GM12878 (cell line): ENCODE data around the gene SRBD1. TPM values are rescaled to one million over a fixed set of nuclear protein-coding genes. Genes with fewer than 3 reads are reported as not detected.
A peak's percentile ranks its signal among the peaks of the same experiment; 100 is the strongest.

Experiments used
- ATAC-seq: fragments of 200-7000 bp; cut with Tn5 transposase; 3 replicates; pipeline ENCODE4 v1.9.1; 2020; ENCODE audit warnings: mild to moderate bottlenecking, moderate library complexity
- BruUV-seq: library from RNA; stranded (reverse); fragments of 400-500 nt; replicated peaks from 2 replicates; lab custom pipeline; 2021; lab: Mats Ljungman, UMichigan
- CTCF ChIA-PET: fragments of 300-600 bp; sonication (Branson Sonifier 250); formaldehyde crosslinking; extraction: SDS; loops from one replicate; lab custom pipeline; 2021; ENCODE audit warnings: inconsistent platforms; lab: Yijun Ruan, JAX
- POLR2A ChIA-PET: fragments of 350-600 bp; formaldehyde crosslinking; extraction: SDS; loops from one replicate; lab custom pipeline; 2021; ENCODE audit warnings: inconsistent platforms; lab: Charles Lee
- RAD21 ChIA-PET: fragments of 300-600 bp; sonication (Branson Sonifier 250); formaldehyde crosslinking; loops from one replicate; lab custom pipeline; 2023; ENCODE audit warnings: antibody characterized with exemption; ENCODE audit not compliant: unreplicated experiment; lab: Charles Lee
- SMC1A ChIA-PET: fragments of 300-600 bp; sonication (Branson Sonifier 250); formaldehyde crosslinking; loops from one replicate; lab custom pipeline; 2023; ENCODE audit not compliant: unreplicated experiment, uncharacterized antibody; lab: Charles Lee
- DNase-seq: peaks from one replicate; pipeline ENCODE4 v3.0.0-alpha.2; 2011; ENCODE audit warnings: low read depth, low spot score
- FAIRE-seq: peaks from 3 replicates; lab custom pipeline; 2011; peaks lifted over from hg19 to GRCh38; lab: Jason Lieb, UNC
- H2AFZ ChIP-seq: 2 replicates; pipeline ENCODE4 v1.6.0; 2011; ENCODE audit warnings: low read depth, low read length, control low read depth; ENCODE audit not compliant: control insufficient read depth
- H3K27ac ChIP-seq: 2 replicates; pipeline ENCODE4 v1.5.1; 2011; ENCODE audit warnings: control low read depth; ENCODE audit not compliant: control insufficient read depth, insufficient read depth
- H3K27me3 ChIP-seq, 2 experiments: replicated peaks in 1 of 2; 2 replicates each; pipeline versions ENCODE4 v1.6.0 to v1.6.1; 2011; ENCODE audit warnings: low read length in 1 of 2; ENCODE audit not compliant: control insufficient read depth in 2 of 2, insufficient read depth in 2 of 2
- H3K36me3 ChIP-seq, 2 experiments: 2 replicates each; pipeline ENCODE4 v1.5.1; 2011; ENCODE audit warnings: low read length in 1 of 2; ENCODE audit not compliant: control insufficient read depth in 2 of 2, insufficient read depth in 2 of 2
- H3K4me1 ChIP-seq: 2 replicates; pipeline ENCODE4 v1.6.1; 2011; ENCODE audit warnings: mild to moderate bottlenecking, low read length, moderate library complexity, mixed read lengths; ENCODE audit not compliant: control insufficient read depth, insufficient read depth
- H3K4me2 ChIP-seq: 2 replicates; pipeline ENCODE4 v1.6.0; 2011; ENCODE audit warnings: control low read depth; ENCODE audit not compliant: control insufficient read depth, insufficient read depth
- H3K4me3 ChIP-seq: fragments of 200-600 bp; sonication (generic); 2 replicates; pipeline ENCODE4 v1.5.1; 2016
- H3K79me2 ChIP-seq: 2 replicates; pipeline ENCODE4 v1.6.0; 2011; ENCODE audit warnings: low read length; ENCODE audit not compliant: control insufficient read depth, insufficient read depth
- H3K9ac ChIP-seq: 2 replicates; pipeline ENCODE4 v1.8.0; 2011; ENCODE audit warnings: low read length, control low read depth, mixed read lengths; ENCODE audit not compliant: control insufficient read depth, insufficient read depth
- H3K9me3 ChIP-seq: replicated peaks from 3 replicates; pipeline ENCODE4 v1.5.1; 2011; ENCODE audit warnings: mild to moderate bottlenecking, low read length; ENCODE audit not compliant: control insufficient read depth, insufficient read depth
- H4K20me1 ChIP-seq: 2 replicates; pipeline ENCODE4 v1.6.0; 2011; ENCODE audit not compliant: control insufficient read depth, insufficient read depth
- BCLAF1 ChIP-seq: fragments of 450-650 bp; IDR thresholded peaks from 2 replicates; pipeline ENCODE4 v1.6.1; 2017; ENCODE audit warnings: antibody characterized with exemption, mild to moderate bottlenecking, moderate library complexity
- BHLHE40 ChIP-seq, 2 experiments: fragments of 450-650 bp in 1 of 2; IDR thresholded peaks; 2 replicates each; pipeline ENCODE4 v1.6.1; 2011 to 2017; ENCODE audit warnings: low read depth in 2 of 2, borderline replicate concordance in 1 of 2, improper control_type of control experiment in 1 of 2, low read length in 1 of 2, mild to moderate bottlenecking in 1 of 2
- CHD1 ChIP-seq: IDR thresholded peaks from 2 replicates; pipeline ENCODE4 v1.6.1; 2012; ENCODE audit warnings: low read depth, low read length, improper control_type of control experiment
- CTCF ChIP-seq, 3 experiments: IDR thresholded peaks in 2 of 3; conservative IDR thresholded peaks in 1 of 3; 2 replicates each; pipeline ENCODE4 v1.5.1; 2011; ENCODE audit warnings: low read depth in 3 of 3, low read length in 3 of 3, mild to moderate bottlenecking in 3 of 3, control low read depth in 2 of 3, moderate library complexity in 2 of 3, inconsistent platforms in 1 of 3, mixed read lengths in 1 of 3; ENCODE audit not compliant: control insufficient read depth in 2 of 3, insufficient read depth in 1 of 3; ENCODE audit errors: extremely low read depth in 1 of 3
- EGR1 ChIP-seq, 2 experiments: IDR thresholded peaks; 1 replicate in 1 of 2; 2 replicates in 1 of 2; pipeline ENCODE4 v1.6.1; 2011 to 2012; ENCODE audit warnings: low read depth in 2 of 2, low read length in 2 of 2, borderline replicate concordance in 1 of 2, mild to moderate bottlenecking in 1 of 2, moderate library complexity in 1 of 2
- EZH2 ChIP-seq: IDR thresholded peaks from 2 replicates; pipeline ENCODE4 v1.6.1; 2012; ENCODE audit warnings: low read depth, mild to moderate bottlenecking, control low read depth, inconsistent platforms, low read length, borderline replicate concordance; ENCODE audit not compliant: control insufficient read depth
- HDAC2 ChIP-seq: fragments of 200-600 bp; sonication (generic); IDR thresholded peaks from 2 replicates; pipeline ENCODE4 v1.6.1; 2017
- IKZF2 ChIP-seq, 2 experiments: fragments of 450-650 bp; IDR thresholded peaks; 2 replicates each; pipeline ENCODE4 v1.6.1; 2017; ENCODE audit warnings: mild to moderate bottlenecking in 2 of 2, moderate library complexity in 2 of 2
- IRF4 ChIP-seq: IDR thresholded peaks from 2 replicates; pipeline ENCODE4 v1.6.1; 2011; ENCODE audit warnings: low read depth, low read length
- MYC ChIP-seq: IDR thresholded peaks from 2 replicates; pipeline ENCODE4 v1.6.1; 2011; ENCODE audit warnings: mild to moderate bottlenecking, low read length, moderate library complexity, inconsistent platforms; ENCODE audit not compliant: insufficient read depth, insufficient replicate concordance, insufficient read length, severe bottlenecking
- NR2F1 ChIP-seq: fragments of 450-650 bp; conservative IDR thresholded peaks from 2 replicates; pipeline ENCODE4 v1.6.1; 2017; ENCODE audit warnings: mild to moderate bottlenecking
- PRDM15 ChIP-seq: fragments of 450-650 bp; formaldehyde crosslinking; IDR thresholded peaks from 2 replicates; pipeline ENCODE4 v1.4.0; 2020; ENCODE audit warnings: mild to moderate bottlenecking, moderate library complexity
- STAT1 ChIP-seq: fragments of 450-650 bp; conservative IDR thresholded peaks from 2 replicates; pipeline ENCODE4 v1.6.1; 2014; ENCODE audit warnings: antibody characterized with exemption, mild to moderate bottlenecking
- STAT3 ChIP-seq: IDR thresholded peaks from 2 replicates; pipeline ENCODE4 v1.6.1; 2011; ENCODE audit warnings: low read depth, low read length, improper control_type of control experiment
- SUZ12 ChIP-seq: fragments of 200-600 bp; sonication (generic); IDR thresholded peaks from one replicate; pipeline ENCODE4 v1.6.1; 2018; ENCODE audit warnings: antibody characterized with exemption, mild to moderate bottlenecking; ENCODE audit not compliant: unreplicated experiment
- WGBS: methylation state at CpG from one replicate; pipeline ENCODE4 v1.1.6; 2016; ENCODE audit warnings: low lambda C conversion rate; ENCODE audit not compliant: insufficient replicate concordance, insufficient coverage; ENCODE audit errors: missing lambda C conversion rate; 5-methylcytosine and 5-hydroxymethylcytosine counted together
- in situ Hi-C: fragments of 300-500 bp; cut with MboI; formaldehyde crosslinking; loops from 9 replicates; pipeline ENCODE4 v1.14.3; 2018; ENCODE audit warnings: mixed read lengths
- intact Hi-C: fragments of 100-400 bp; cut with micrococcal nuclease; formaldehyde crosslinking; loops from one replicate; pipeline ENCODE4 v1.14.2; 2022; ENCODE audit not compliant: unreplicated experiment
- polyA plus RNA-seq, 11 experiments: library from polyadenylated mRNA; depleted of rRNA in 4 of 11; unstranded in 6 of 11; stranded (reverse) in 5 of 11; fragments of >200 nt; fragmentation: Nextera tagmentation in 4 of 11; fragmentation: Illumina TruSeq in 1 of 11; extraction: Ambion mirVana in 4 of 11; extraction: Trizol in 1 of 11; gene quantifications; 1 replicate in 1 of 11; 2 replicates in 10 of 11; pipeline versions ENCODE4 v1.2.1 to v1.2.3, GENCODE V29; 2011 to 2016; ENCODE audit warnings: inconsistent platforms in 2 of 11, missing spikeins in 2 of 11, low read depth in 1 of 11
- total RNA-seq, 4 experiments: library from RNA; depleted of rRNA in 3 of 4; stranded (reverse); fragments of >200 nt in 3 of 4; fragmentation: Illumina TruSeq in 1 of 4; extraction: Trizol in 1 of 4; gene quantifications; 2 replicates each; pipeline versions ENCODE4 v1.2.1 to v1.2.3, GENCODE V29; 2013 to 2021

The SRBD1 gene
- total and polyA plus RNA-seq, 10 of the 15 experiments (the other 5 are each of a cell fraction or from before 2014, with no cell fraction given) = 9.7 to 33.1 (median 20.1) TPM

GRCh38 chr2:45654250-45654649, 43.2 kb upstream of the SRBD1 start:
- no peak for ATAC-seq
- H3K4me2 ChIP-seq = peak overlapping the region; percentile 69
- TF ChIP-seq SUZ12 = no peak
- no peak for TF ChIP-seq IRF4
- TF ChIP-seq EZH2 = no peak
- no peak for TF ChIP-seq NR2F1
- TF ChIP-seq EGR1 (IDR thresholded peaks at IDR 0.05; ENCODE audit: borderline replicate concordance in 1 of 2, low read depth in 2 of 2, low read length in 2 of 2) = no peak
- no peak for TF ChIP-seq BCLAF1
- no peak for TF ChIP-seq CTCF (IDR thresholded peaks at IDR 0.05 in 2 of 3, conservative IDR thresholded peaks at IDR 0.05 in 1 of 3; ENCODE audit: control insufficient read depth in 2 of 3, extremely low read depth in 1 of 3, insufficient read depth in 1 of 3, low read depth in 3 of 3, low read length in 3 of 3)
- no peak for TF ChIP-seq HDAC2
- TF ChIP-seq CHD1 = no peak
- no peak for TF ChIP-seq STAT1
- TF ChIP-seq PRDM15 (CRISPR knock-in tag) = no peak
- TF ChIP-seq STAT3 = no peak
- no peak for TF ChIP-seq IKZF2 (IDR thresholded peaks at IDR 0.05)
- no peak for TF ChIP-seq MYC
- TF ChIP-seq BHLHE40 (IDR thresholded peaks at IDR 0.05; ENCODE audit: borderline replicate concordance in 1 of 2, low read depth in 2 of 2, low read length in 1 of 2) = no peak

More at GRCh38 chr2:45654250-45654649, 43.2 kb upstream of the SRBD1 start:
- H3K36me3 ChIP-seq = peaks cover 0 to 2% of the 10 kb centered on the region in 2 experiments; a peak in 1 of 4 replicates
- BruUV-seq = no TSS peak
- no peaks in the 10 kb centered on the region for H3K27me3 ChIP-seq
- no peak overlapping the region for H3K27ac ChIP-seq
- POLR2A ChIA-PET = interaction anchor here (1.0 to 5.6 kb wide), 8 partner anchors 8 to 265 kb away, joined by 3 to 51 read pairs (median 8); no protein-coding TSS in a partner anchor
- H4K20me1 ChIP-seq = no peaks in the 10 kb centered on the region
- FAIRE-seq = no peak
- intact Hi-C loops = loop anchor here (5.0 kb wide), 1 partner anchor 38 kb away; no protein-coding TSS in a partner anchor
- in situ Hi-C loops = loop anchor here (5.0 kb wide), 1 partner anchor 73 kb away; no protein-coding TSS in a partner anchor
- RAD21 ChIA-PET = interaction anchor here (0.6 to 6.1 kb wide), 11 partner anchors 8 to 281 kb away, joined by 3 to 79 read pairs (median 7); no protein-coding TSS in a partner anchor
- H3K9me3 ChIP-seq = no peaks in the 10 kb centered on the region
- peaks cover 52% of the 10 kb centered on the region for H3K79me2 ChIP-seq
- 99% methylated on average over 3 of the region's 3 CpGs for WGBS
- no peak overlapping the region for H3K9ac ChIP-seq
- H2AFZ ChIP-seq = no peak overlapping the region
- H3K4me3 ChIP-seq = peak overlapping the region; percentile 97; the same call in 1 of the 2 replicates
- H3K4me1 ChIP-seq = no peaks in the 10 kb centered on the region
- CTCF ChIA-PET = interaction anchor here (0.6 to 8.2 kb wide), 9 partner anchors 8 to 339 kb away, joined by 3 to 98 read pairs (median 4); no protein-coding TSS in a partner anchor
- SMC1A ChIA-PET = interaction anchor here (0.6 to 8.8 kb wide), 15 partner anchors 9 to 276 kb away, joined by 3 to 110 read pairs (median 7); no protein-coding TSS in a partner anchor
- DNase-seq = no peak
